Activated naive CD4-positive, alpha-beta T cell treated with anti-CD3 and anti-CD28 coated beads for 36 hours (primary cell): ENCODE measurements around the gene TRAF5. TPM values are rescaled to one million over a fixed set of nuclear protein-coding genes. Genes with fewer than 3 reads are reported as not detected.
"Not testable (repeated sequence)": the region's sequence is repeated elsewhere in the genome, so short reads cannot be mapped to it uniquely, and the experiment has no call there.

Experiments used
- CTCF ChIA-PET: fragments of 350-600 bp; sonication (Branson Sonifier 250); formaldehyde crosslinking; loops from one replicate; lab custom pipeline; 2021; ENCODE audit warnings: antibody characterized with exemption; lab: Charles Lee
- DNase-seq: peaks from one replicate; pipeline ENCODE4 v3.0.0-alpha.2; 2020
- H3K27ac Mint-ChIP-seq: one replicate; pipeline ENCODE4 v1.8.0; 2021; ENCODE audit warnings: mild to moderate bottlenecking, mixed read lengths
- H3K27me3 Mint-ChIP-seq: one replicate; pipeline ENCODE4 v1.8.0; 2021; ENCODE audit warnings: low read depth, mixed read lengths
- H3K36me3 Mint-ChIP-seq: one replicate; pipeline ENCODE4 v1.8.0; 2021; ENCODE audit warnings: low read depth, mixed read lengths
- H3K4me1 Mint-ChIP-seq: one replicate; pipeline ENCODE4 v1.8.0; 2021; ENCODE audit warnings: low read depth, mixed read lengths
- H3K4me3 Mint-ChIP-seq: one replicate; pipeline ENCODE4 v1.8.0; 2021; ENCODE audit warnings: mild to moderate bottlenecking, moderate library complexity, mixed read lengths
- H3K9me3 Mint-ChIP-seq: one replicate; pipeline ENCODE4 v1.8.0; 2021; ENCODE audit warnings: mixed read lengths
- intact Hi-C: fragments of 100-400 bp; cut with micrococcal nuclease; formaldehyde crosslinking; loops from one replicate; pipeline ENCODE4 v1.15.1; 2023
- total RNA-seq, 2 experiments: library from RNA; stranded (reverse); gene quantifications; one replicate each; pipeline ENCODE4 v1.2.3, GENCODE V29; 2021

Gene TRAF5
- total RNA-seq, 2 experiments from 2014 or later = 16.1 to 18.8 TPM

- H3K27ac Mint-ChIP-seq, H3K27me3 Mint-ChIP-seq, H3K36me3 Mint-ChIP-seq, H3K9me3 Mint-ChIP-seq: not testable (repeated sequence)
- Mint-ChIP-seq H3K4me1 (peaks cover 16% of the 10 kb centered on the region), H3K4me3 (peak overlapping the region; percentile 56)
- intact Hi-C loops = loop anchor here (2.0 kb wide), 1 partner anchor 35 kb away; no protein-coding TSS in a partner anchor
- CTCF ChIA-PET = interaction anchor here (1.0 to 2.3 kb wide), 4 partner anchors 61 to 98 kb away, joined by 3 to 6 read pairs (median 4); no protein-coding TSS in a partner anchor
- DNase-seq = peak; percentile 6
Measured at GRCh38 chr1:211416246-211416627, 89.6 kb downstream of the TRAF5 start.

- not testable (repeated sequence) for H3K9me3 Mint-ChIP-seq, H3K36me3 Mint-ChIP-seq, H3K27me3 Mint-ChIP-seq
- peak overlapping the region; percentile 63 for H3K4me3 Mint-ChIP-seq
- peaks cover 16% of the 10 kb centered on the region for H3K4me1 Mint-ChIP-seq
- intact Hi-C loops = loop anchor here (1.0 to 2.0 kb wide), 4 partner anchors 36 to 98 kb away; no protein-coding TSS in a partner anchor
- H3K27ac Mint-ChIP-seq = peak overlapping the region; percentile 81
- CTCF ChIA-PET = interaction anchor here (0.7 to 2.3 kb wide), 4 partner anchors 93 to 618 kb away, joined by 3 to 6 read pairs (median 4); partner anchors contain the start of gene INTS7
- peak; percentile 38 for DNase-seq
Measured at GRCh38 chr1:211416628-211417323, 90.1 kb downstream of the TRAF5 start.

GRCh38 chr1:211420389-211420788, 93.8 kb downstream of the TRAF5 start:
- intact Hi-C loops = no loop called here
- Mint-ChIP-seq H3K4me3 (no peak overlapping the region), H3K36me3 (peaks cover 1% of the 10 kb centered on the region), H3K27ac (no peak overlapping the region), H3K27me3 (no peaks in the 10 kb centered on the region), H3K9me3 (no peaks in the 10 kb centered on the region), H3K4me1 (peaks cover 16% of the 10 kb centered on the region)
- DNase-seq = peak; percentile 9
- CTCF ChIA-PET = no interaction called here

- CTCF ChIA-PET = interaction anchor here (1.2 kb wide), 1 partner anchor 49 kb away, joined by 3 read pairs; no protein-coding TSS in a partner anchor
- no peak overlapping the region for H3K4me3 Mint-ChIP-seq
- H3K27ac Mint-ChIP-seq = no peak overlapping the region
- peaks cover 13% of the 10 kb centered on the region for H3K4me1 Mint-ChIP-seq
- H3K9me3 Mint-ChIP-seq = no peaks in the 10 kb centered on the region
- H3K36me3 Mint-ChIP-seq = peaks cover 1% of the 10 kb centered on the region
- no peak for DNase-seq
- no peaks in the 10 kb centered on the region for H3K27me3 Mint-ChIP-seq
- intact Hi-C loops = no loop called here
Measured at GRCh38 chr1:211420845-211421454, 94.3 kb downstream of the TRAF5 start.

- no peaks in the 10 kb centered on the region for H3K9me3 Mint-ChIP-seq
- no peak overlapping the region for H3K27ac Mint-ChIP-seq
- CTCF ChIA-PET = interaction anchor here (0.7 kb wide), 1 partner anchor 246 kb away, joined by 3 read pairs; no protein-coding TSS in a partner anchor
- no peaks in the 10 kb centered on the region for H3K36me3 Mint-ChIP-seq
- no peak overlapping the region for H3K4me3 Mint-ChIP-seq
- peaks cover 4% of the 10 kb centered on the region for H3K4me1 Mint-ChIP-seq
- H3K27me3 Mint-ChIP-seq = no peaks in the 10 kb centered on the region
- DNase-seq = no peak
- intact Hi-C loops = loop anchor here (2.0 kb wide), 1 partner anchor 91 kb away; no protein-coding TSS in a partner anchor
Measured at GRCh38 chr1:211424018-211424417, 97.4 kb downstream of the TRAF5 start.

Other genes with a start within 250 kb of the TRAF5 start
- not detected for gene KCNH1, start 192.7 kb upstream of the TRAF5 start, total RNA-seq
- 10 to 100 TPM; 28.9 to 30.8 TPM for gene RCOR3, start 67.5 kb upstream of the TRAF5 start, total RNA-seq
- gene RD3, start 165.3 kb downstream of the TRAF5 start, total RNA-seq = not detected